ENCODE data around the gene LTBP1.

Gene LTBP1

DNA sequence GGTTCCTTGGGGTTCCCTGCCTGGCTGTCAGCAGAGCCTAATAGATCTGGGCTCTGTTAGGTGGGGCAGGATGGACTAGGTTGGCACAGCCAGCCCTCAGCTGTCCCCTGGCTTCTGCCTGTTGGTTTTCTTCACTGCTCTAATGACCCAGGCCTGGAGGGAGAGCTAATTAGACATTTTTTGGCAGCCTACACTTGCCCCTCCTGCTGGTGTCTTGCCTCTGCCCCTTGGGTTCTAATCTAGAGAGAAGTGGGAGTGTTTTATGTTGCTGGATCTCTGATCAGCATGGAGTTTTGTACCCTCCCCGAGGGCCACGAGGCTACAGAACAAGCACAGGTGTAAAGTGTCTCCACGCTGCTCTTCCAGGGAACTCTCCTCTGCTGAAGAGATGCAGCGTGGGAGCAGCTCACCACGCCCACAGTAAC lies 330.3 kb downstream of the LTBP1 start:
- no peak for DNase-seq

- DNase-seq = no peak
Observed at GRCh38 chr2:33278245-33278943, 331.6 kb downstream of the LTBP1 start.

- DNase-seq = no peak
Observed at GRCh38 chr2:33284287-33284686, 337.5 kb downstream of the LTBP1 start.

GRCh38 chr2:33287507-33288005 lies 340.8 kb downstream of the LTBP1 start:
- DNase-seq = no peak

DNA sequence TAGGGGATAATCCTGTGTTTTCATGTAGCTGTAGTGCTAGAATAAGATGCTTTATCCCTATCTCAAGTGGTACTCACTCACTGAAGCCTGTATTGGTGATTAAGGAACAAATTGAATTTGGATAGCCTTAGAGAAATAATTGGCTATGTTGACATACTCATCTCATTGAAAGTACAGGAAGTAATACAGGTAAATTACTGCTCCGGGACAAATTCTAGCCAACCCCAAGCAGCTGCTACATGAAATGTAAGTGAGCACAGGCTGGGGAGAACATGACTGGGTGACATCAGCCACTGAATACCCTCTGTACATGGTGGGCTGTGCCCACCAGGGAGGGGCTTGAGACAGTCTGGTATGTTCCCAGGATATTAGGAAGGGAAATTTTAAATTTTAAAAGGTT lies 341.3 kb downstream of the LTBP1 start:
- no peak for DNase-seq

DNA sequence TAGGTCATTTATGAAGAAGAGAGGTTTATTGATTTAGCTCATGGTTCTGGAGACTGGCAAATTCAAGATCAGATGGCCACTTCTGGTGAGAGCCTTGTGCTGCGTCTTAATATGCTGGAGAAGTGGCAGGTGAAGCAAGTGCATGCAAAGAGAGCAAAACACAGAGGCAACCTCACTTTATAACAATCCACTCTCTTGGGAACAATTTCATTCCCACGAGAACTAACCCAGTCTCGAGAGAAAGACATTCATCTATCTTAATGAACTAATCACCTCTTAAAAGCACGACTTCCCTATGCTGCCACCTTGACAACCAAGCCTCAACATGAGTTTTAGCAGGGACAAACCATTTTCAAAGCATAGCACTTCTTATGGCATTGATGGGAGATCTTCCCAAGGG lies 343.2 kb downstream of the LTBP1 start:
- no peak for DNase-seq

DNA sequence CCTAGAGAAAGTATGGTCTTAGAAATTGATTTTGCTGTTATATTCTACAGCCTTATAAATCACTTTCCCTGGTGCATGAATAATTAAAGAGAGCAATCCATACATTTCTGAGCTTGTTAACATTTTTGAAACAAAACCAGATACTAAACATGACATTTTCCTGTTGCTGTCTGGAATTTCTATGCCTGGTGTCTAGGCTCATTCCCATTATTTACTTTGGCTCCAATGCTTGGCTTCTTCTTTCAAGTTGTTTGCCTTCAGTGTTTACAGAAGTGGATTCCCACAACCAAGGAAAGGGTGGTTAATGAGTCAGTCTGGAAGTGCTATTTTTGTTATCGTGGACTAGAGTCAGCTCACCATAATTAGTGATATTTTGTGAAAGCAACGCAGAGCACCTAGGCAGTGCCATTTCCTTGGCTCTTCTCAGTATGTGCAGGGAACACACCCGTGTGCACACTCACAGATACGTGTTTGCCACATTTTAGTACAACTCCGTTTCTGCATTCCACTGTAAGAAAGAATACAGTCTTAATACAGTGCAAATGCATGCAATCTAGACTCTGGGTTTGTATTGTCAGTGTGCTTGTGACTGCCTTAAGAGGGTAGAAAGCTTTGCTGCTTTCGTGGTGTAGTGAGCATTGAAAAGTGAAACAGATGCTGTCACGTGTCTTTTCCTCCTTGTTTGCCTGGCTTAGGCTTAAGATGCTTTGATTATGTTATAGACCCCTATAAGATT lies 344.7 kb downstream of the LTBP1 start:
- DNase-seq = no peak

GRCh38 chr2:33292063-33292462 lies 345.3 kb downstream of the LTBP1 start:
- no peak for DNase-seq

DNA sequence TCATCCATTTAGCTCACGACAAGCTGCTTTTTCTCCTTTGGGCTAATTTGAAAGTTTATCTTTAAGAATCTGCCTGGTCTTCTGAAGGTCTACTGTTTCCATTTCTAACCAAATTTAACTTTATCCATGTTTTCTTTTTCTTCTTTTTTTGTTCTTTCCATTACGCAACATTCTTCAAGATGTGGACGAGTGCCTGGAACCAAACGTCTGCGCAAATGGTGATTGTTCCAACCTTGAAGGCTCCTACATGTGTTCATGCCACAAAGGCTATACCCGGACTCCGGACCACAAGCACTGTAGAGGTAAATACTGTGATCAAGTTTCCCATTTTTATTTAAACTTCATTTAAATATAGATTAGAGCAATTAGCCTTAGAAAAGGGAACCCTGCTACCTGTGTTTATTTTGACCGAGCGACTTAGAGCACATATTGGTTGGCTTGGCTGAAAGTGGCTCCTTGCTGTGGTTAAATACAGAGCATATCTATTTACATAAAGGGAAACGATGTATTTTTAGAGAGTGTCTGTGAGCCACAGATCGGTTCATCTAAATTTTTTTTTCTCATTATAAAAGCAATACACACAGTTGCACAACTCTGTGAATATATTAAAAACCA lies 346.3 kb downstream of the LTBP1 start:
- no peak for DNase-seq

DNA sequence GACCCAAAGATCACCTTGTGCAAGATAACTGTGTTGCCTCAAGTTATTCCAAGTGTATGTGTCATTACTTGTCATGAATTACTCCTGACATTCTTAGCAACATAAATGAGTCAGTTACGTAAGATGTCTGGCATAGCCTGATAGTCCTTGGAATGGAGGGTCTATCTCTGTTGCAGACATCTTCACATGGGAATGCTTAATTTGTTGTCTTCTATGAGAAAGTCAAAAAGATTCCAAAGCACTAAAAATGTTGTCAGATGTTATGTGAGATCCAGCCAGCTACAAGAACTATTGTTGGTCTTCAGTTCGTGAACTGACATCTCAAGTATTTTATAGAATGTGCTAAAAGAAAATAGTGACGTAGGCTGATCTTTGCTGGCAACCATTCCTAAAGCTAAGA lies 351.5 kb downstream of the LTBP1 start:
- DNase-seq = no peak

- DNase-seq = no peak
Observed at GRCh38 chr2:33301355-33301754, 354.6 kb downstream of the LTBP1 start.

DNA sequence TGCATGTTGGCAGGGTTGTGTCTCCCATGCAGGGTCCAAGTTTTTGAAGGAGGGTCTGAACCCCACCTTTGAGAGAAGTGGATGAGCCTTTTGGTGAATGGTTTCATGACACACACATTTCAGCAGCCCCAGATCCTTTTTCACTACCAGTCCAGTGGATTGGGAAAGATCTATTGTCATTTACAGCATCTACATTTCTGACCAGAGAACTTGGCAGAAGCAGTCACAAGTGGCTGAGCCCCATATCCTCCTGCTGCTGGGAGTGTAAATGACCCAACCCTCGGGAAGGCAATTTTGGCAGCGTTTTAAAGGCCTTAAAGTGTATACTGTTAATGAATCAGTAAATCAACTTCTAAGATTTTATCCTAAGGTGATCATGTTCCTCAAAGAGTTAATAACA lies 355.6 kb downstream of the LTBP1 start:
- DNase-seq = no peak

- no peak for DNase-seq
Observed at GRCh38 chr2:33304032-33304864, 357.5 kb downstream of the LTBP1 start.

DNA sequence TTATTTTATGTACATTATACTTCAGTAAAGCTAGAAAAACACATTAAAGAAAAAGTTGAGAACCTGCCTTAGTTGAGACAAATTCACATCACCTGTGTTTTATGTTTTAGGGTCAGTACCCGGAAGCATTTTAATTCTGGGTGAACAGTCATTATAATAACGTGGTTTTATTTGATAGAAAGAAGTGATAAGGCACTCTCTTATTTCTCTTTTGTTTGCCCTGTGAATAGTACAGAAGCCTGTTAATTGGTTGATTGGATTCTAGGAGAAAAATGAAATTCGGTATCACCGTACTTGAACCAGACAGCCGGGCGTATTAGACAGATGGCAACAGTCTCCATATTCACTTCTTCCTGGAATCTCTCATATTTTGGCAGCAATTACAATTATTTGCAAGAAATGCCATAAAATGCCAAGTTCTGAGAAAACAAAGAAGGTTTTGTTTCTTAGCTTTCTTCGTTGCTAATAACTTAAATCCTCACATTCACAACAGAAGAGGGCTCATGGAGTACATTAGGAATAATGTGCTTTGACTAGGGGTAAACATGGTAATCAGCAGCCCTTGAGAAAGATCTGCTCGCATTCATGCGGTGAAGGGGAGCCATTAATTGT lies 361.0 kb downstream of the LTBP1 start:
- DNase-seq = no peak

GRCh38 chr2:33312355-33312754 lies 365.6 kb downstream of the LTBP1 start:
- no peak for DNase-seq

GRCh38 chr2:33313039-33313438 lies 366.3 kb downstream of the LTBP1 start:
- DNase-seq = no peak

DNA sequence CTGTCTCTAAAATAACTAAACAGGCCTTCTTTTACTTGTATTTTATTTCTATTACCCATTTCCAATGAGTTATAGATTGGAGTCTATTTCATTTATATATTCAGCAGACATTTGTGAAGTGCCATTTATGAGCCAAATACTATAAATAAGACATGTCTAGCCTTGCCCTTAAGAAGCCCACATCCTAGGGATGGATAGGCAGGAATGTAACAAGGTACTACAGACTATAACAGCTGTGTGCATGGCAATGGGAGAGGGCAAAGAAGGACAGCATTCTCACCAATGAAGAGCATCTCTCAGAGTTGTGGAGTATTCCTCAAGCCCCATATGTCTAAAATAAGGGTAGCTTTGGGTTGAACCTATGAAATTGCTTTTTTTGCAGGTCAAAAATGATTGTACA lies 367.8 kb downstream of the LTBP1 start:
- DNase-seq = no peak

DNA sequence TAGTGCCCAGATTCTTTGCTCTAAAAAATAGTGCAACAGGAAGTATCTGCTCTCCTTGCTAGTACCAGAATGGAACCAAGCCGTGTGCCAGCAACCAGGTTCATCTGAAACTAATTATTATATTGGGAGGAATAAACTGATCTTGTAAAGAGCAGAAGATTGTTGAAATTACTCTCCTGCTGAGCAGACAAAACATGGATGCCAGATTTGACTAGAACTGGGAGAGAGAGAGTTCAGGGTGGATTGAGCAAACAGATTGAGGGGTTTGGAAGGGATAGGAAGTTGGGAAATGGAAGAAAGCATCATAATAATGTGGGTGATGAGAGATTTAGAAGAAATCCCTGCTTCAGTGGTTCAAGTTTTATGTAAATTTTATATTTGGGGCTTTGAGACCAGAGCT lies 369.6 kb downstream of the LTBP1 start:
- DNase-seq = no peak

DNA sequence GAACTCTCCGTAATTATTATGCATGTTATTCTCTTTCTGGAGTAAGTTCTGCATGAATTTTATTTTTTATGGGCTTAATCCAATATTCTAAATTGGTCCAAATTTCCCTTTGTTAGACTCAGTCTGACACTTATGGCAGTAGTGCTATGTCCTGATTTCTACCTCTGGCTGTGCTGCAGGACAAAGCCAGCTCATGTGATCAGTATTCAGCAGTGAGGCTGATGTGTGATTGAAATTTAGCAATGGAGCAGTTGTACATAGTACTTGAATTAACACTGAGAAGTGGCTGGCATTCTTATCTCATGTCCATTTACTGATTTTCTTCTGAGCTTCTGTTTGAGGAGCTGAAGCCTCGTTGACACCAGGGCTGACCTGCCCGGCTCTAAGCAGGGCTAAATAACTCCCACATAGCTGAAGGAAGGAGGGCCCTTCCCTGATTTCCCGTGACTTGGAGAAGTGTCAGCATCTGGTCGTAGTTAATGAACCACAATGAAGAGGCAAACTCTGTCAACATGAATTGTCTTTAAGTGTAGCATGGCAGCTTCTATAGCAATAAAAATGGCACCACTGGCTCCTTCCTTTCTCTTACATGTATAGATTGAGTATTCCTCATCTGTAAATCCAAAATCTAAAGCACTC lies 370.7 kb downstream of the LTBP1 start:
- DNase-seq = no peak

DNA sequence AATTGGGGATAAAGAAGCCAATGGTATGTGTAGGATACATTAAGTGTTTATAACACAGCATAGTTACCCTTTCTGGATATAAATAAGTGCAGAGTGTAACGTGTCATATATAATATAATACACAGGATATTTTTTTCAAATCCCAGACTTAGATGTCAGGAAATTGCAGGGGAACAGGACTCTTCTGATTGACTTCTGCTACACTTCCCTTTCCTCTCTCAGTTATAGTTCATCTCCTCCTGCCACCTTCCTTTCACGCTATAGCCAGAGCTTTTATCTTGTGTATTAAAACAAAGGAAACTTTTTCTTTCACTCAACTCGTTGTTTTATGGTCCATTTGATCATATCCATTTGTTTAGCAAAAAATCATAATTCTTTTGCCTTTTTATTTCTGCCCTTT lies 371.7 kb downstream of the LTBP1 start:
- no peak for DNase-seq

- DNase-seq = no peak
Observed at GRCh38 chr2:33320573-33320972, 373.8 kb downstream of the LTBP1 start.

- no peak for DNase-seq
Observed at GRCh38 chr2:33321236-33321771, 374.6 kb downstream of the LTBP1 start.
